ENCODE data around the gene TRIM62.
"Not testable (repeated sequence)": the region's sequence is repeated elsewhere in the genome, so short reads cannot be mapped to it uniquely, and the experiment has no call there.

TRIM62 gene

GRCh38 chr1:33137800-33138199 is 44.0 kb downstream of the TRIM62 start:
- TF ChIP-seq, protein P1, sequence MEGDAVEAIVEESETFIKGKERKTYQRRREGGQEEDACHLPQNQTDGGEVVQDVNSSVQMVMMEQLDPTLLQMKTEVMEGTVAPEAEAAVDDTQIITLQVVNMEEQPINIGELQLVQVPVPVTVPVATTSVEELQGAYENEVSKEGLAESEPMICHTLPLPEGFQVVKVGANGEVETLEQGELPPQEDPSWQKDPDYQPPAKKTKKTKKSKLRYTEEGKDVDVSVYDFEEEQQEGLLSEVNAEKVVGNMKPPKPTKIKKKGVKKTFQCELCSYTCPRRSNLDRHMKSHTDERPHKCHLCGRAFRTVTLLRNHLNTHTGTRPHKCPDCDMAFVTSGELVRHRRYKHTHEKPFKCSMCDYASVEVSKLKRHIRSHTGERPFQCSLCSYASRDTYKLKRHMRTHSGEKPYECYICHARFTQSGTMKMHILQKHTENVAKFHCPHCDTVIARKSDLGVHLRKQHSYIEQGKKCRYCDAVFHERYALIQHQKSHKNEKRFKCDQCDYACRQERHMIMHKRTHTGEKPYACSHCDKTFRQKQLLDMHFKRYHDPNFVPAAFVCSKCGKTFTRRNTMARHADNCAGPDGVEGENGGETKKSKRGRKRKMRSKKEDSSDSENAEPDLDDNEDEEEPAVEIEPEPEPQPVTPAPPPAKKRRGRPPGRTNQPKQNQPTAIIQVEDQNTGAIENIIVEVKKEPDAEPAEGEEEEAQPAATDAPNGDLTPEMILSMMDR (IDR thresholded peaks at IDR 0.05; ENCODE audit: low read depth, low read length): peak; percentile 50
- peak; percentile 52 for DNase-seq
- H3K27me3 ChIP-seq: no peaks in the 10 kb centered on the region
- no peaks in the 10 kb centered on the region; the same call in 1 of the 2 replicates for H3K4me1 ChIP-seq
- H3K36me3 ChIP-seq: no peaks in the 10 kb centered on the region
- H3K4me3 ChIP-seq (ENCODE audit: low read depth, low read length): no peak overlapping the region
- H3K9me3 ChIP-seq: no peaks in the 10 kb centered on the region

GRCh38 chr1:33136041-33136440 is 45.8 kb downstream of the TRIM62 start:
- not testable (repeated sequence) for H3K36me3 ChIP-seq; DNase-seq; H3K27me3 ChIP-seq; H3K4me1 ChIP-seq; H3K4me3 ChIP-seq (ENCODE audit: low read depth, low read length); H3K9me3 ChIP-seq

DNA sequence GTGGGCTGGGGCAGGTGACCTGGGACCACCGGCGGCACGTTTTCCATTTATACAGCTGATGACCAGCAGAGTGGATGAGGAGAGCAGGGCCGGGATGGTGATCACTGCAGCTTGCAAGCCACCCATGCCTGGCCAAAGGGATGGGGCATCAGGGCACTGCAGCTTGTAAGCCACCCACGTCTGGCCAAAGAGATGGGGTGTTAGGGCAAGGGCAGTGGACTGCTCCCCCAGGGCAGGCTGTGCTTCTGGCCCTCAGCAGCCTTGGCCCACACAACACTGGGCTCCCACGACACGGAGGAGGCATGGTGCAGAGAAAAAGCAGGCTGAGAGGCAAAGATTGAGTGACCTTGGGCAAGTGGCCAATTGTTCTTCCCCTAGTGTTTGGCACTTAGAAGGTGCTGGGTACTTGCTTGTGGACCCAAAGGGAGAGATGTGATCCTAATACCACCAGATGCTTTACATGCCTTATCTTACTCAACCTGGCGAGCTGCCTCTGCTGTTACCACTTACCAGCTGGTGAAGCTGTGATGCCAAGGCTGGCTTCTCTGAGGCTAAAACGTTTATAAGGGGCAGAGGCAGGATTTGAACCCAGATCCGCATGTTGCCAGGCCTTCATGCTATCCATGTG is 48.3 kb downstream of the TRIM62 start:
- Histone ChIP-seq H3K27me3 (no peaks in the 10 kb centered on the region), H3K36me3 (no peaks in the 10 kb centered on the region), H3K4me1 (no peaks in the 10 kb centered on the region; the same call in 1 of the 2 replicates), H3K4me3 (ENCODE audit: low read depth, low read length) (no peak overlapping the region), H3K9me3 (no peaks in the 10 kb centered on the region)
- TF ChIP-seq, protein P1 (IDR thresholded peaks at IDR 0.05; ENCODE audit: low read depth, low read length): no peak
- no peak for DNase-seq

DNA sequence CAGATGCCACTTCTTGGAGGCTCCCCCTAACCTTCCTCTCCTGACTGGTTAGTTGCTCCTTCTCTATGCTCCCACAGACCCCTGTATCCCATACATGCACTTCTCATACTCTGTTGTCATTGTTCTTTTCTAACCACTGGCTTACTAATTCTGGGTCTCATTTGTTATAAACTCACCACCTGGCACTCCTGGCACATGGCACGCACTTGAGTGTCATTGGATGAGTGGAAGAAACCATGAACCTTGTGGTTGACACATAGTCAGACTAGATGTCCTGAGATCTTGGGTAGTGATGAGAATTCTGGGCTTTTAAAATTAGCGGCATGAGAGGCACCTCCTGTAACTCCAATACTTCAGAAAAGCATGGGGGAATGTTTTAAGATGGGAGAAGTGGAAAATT is 49.3 kb downstream of the TRIM62 start:
- DNase-seq: no peak
- Histone ChIP-seq H3K9me3 (no peaks in the 10 kb centered on the region), H3K4me3 (ENCODE audit: low read depth, low read length) (no peak overlapping the region), H3K4me1 (no peaks in the 10 kb centered on the region; the same call in 1 of the 2 replicates), H3K36me3 (no peaks in the 10 kb centered on the region), H3K27me3 (no peaks in the 10 kb centered on the region)
- TF ChIP-seq, protein P1 (IDR thresholded peaks at IDR 0.05; ENCODE audit: low read depth, low read length): no peak

DNA sequence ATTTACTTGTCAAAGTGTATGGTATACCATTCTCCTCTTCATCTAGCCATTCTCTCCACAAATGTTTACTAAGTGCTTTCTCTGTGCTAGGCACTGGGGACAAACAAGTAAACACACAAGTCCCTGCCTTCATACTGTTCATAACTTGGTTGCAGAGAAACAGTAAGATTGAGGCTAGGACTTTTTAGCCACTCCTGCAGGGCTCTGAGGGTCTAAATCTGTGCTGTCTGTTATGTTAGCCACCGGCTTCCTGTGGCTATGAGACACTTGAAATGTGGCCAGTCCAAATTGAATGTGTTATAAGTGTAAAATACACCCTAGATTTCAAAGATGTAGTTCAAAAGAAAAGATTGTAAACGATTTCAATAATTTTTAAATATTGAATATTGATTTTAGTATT is 50.7 kb downstream of the TRIM62 start:
- no peak for DNase-seq
- Histone ChIP-seq H3K27me3 (no peaks in the 10 kb centered on the region), H3K4me1 (no peaks in the 10 kb centered on the region), H3K9me3 (no peaks in the 10 kb centered on the region), H3K4me3 (ENCODE audit: low read depth, low read length) (no peak overlapping the region), H3K36me3 (no peaks in the 10 kb centered on the region)
- TF ChIP-seq, protein P1 (IDR thresholded peaks at IDR 0.05; ENCODE audit: low read depth, low read length): no peak

DNA sequence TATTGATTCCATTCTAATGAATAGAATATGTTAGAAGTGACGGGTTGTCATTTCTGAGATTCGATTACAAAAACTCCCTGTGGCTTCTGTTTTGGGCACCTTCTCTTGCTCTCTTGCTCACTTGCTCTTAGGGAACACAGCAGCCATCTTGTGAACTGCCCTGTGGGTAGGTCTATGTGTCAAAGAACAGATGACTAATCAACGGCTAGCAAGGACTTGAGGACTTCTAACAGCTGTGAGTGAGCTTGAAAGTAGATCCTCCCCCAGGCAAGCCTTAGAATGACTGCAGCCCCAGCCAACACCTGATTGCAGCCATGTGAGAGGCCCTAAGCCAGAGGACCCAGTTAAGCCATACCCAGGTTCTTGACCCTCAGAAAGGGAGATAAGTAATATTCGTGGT is 51.5 kb downstream of the TRIM62 start:
- no peak overlapping the region for H3K4me3 ChIP-seq (ENCODE audit: low read depth, low read length)

More for the DNA sequence above, 51.5 kb downstream of the TRIM62 start:
- H3K27me3 ChIP-seq: no peaks in the 10 kb centered on the region
- no peaks in the 10 kb centered on the region for H3K36me3 ChIP-seq
- no peaks in the 10 kb centered on the region for H3K9me3 ChIP-seq
- TF ChIP-seq, protein P1 (IDR thresholded peaks at IDR 0.05; ENCODE audit: low read depth, low read length): no peak
- H3K4me1 ChIP-seq: no peaks in the 10 kb centered on the region
- no peak for DNase-seq

Measured in BE2C (cell line).